ENCODE results near the gene CRYAB.
"Not testable (repeated sequence)": the region's sequence is repeated elsewhere in the genome, so short reads cannot be mapped to it uniquely, and the experiment has no call there.

The CRYAB gene

GRCh38 chr11:111933872-111934271 is 22.3 kb upstream of the CRYAB start:
- no peak overlapping the region for H3K4me2 ChIP-seq (ENCODE audit: low read length)
- no peak overlapping the region for H3K4me3 ChIP-seq (ENCODE audit: low read depth, low read length)
- no peak overlapping the region for H3K14ac ChIP-seq (ENCODE audit: low read length)
- no peak overlapping the region for H2AK5ac ChIP-seq (ENCODE audit: low read length)
- H3K27ac ChIP-seq (ENCODE audit: low read depth, low read length), result no peak overlapping the region
- H2BK12ac ChIP-seq (ENCODE audit: low read length), result no peak overlapping the region
- no peak overlapping the region for H2BK5ac ChIP-seq (ENCODE audit: low read depth, low read length, poor library complexity)
- no peak overlapping the region for H3K9ac ChIP-seq (ENCODE audit: low read length)
- no CpG with 5 or more reads among the region's 1 CpG for WGBS (ENCODE audit: extremely low coverage, insufficient coverage, insufficient read length)
- peaks cover 2% of the 10 kb centered on the region for H3K9me3 ChIP-seq (ENCODE audit: insufficient read depth, low read depth, low read length)
- H3K4ac ChIP-seq (ENCODE audit: low read depth, low read length), result no peak overlapping the region
- peaks cover 2% of the 10 kb centered on the region for H3K79me2 ChIP-seq (ENCODE audit: control insufficient read depth, insufficient read depth, low read length, poor library complexity)
- peak in 1 of 2 donors; percentile 50 for DNase-seq
- H3K18ac ChIP-seq (ENCODE audit: low read length), result no peak overlapping the region
- H3K23ac ChIP-seq (ENCODE audit: low read length), result no peak overlapping the region
- no peak overlapping the region for H4K91ac ChIP-seq (ENCODE audit: low read depth, low read length)
- H3K27me3 ChIP-seq (ENCODE audit: insufficient read depth, low read length), result no peaks in the 10 kb centered on the region
- H4K12ac ChIP-seq (ENCODE audit: low read depth, low read length), result no peak overlapping the region
- H2AFZ ChIP-seq (ENCODE audit: insufficient read depth, low read length, poor library complexity), result no peak overlapping the region
- no peak overlapping the region for H2BK120ac ChIP-seq (ENCODE audit: insufficient read depth, low read length, poor library complexity)
- no peak overlapping the region for H4K8ac ChIP-seq (ENCODE audit: low read depth, low read length)
- H3K4me1 ChIP-seq (ENCODE audit: control insufficient read depth in 1 of 2, insufficient read depth in 2 of 2, low read length in 2 of 2), result peaks cover 8 to 10% of the 10 kb centered on the region in 2 experiments
- H3K36me3 ChIP-seq (ENCODE audit: control insufficient read depth in 1 of 2, insufficient read depth in 2 of 2, low read length in 2 of 2), result no peaks in the 10 kb centered on the region
- H3K79me1 ChIP-seq (ENCODE audit: low read length), result peaks cover 2% of the 10 kb centered on the region

DNA sequence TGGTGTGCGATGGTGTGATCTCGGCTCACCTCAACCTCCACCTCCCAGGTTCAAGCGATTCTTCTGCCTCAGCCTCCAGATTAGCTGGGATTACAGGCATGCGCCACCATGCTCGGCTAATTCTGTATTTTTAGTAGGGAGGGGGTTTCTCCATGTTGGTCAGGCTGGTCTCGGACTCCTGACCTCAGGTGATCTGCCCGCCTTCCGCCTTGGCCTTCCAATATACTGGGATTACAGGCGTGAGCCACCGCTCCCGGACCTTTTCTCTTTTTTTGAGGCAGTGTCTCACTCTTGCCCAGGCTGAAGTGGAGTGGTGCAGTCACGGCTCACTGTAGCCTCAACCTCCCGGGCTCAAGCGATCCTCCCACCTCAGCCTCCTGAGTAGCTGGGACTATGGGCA is 21.6 kb upstream of the CRYAB start:
- H3K9me3 ChIP-seq (ENCODE audit: insufficient read depth, low read depth, low read length); H3K4me3 ChIP-seq (ENCODE audit: low read depth, low read length); H3K79me1 ChIP-seq (ENCODE audit: low read length); H4K12ac ChIP-seq (ENCODE audit: low read depth, low read length); H3K14ac ChIP-seq (ENCODE audit: low read length); H3K4me2 ChIP-seq (ENCODE audit: low read length); H3K23ac ChIP-seq (ENCODE audit: low read length); H3K18ac ChIP-seq (ENCODE audit: low read length); H4K91ac ChIP-seq (ENCODE audit: low read depth, low read length); H3K27ac ChIP-seq (ENCODE audit: low read depth, low read length); H2AFZ ChIP-seq (ENCODE audit: insufficient read depth, low read length, poor library complexity); H3K79me2 ChIP-seq (ENCODE audit: control insufficient read depth, insufficient read depth, low read length, poor library complexity); H3K4me1 ChIP-seq (ENCODE audit: control insufficient read depth in 1 of 2, insufficient read depth in 2 of 2, low read length in 2 of 2); H2BK120ac ChIP-seq (ENCODE audit: insufficient read depth, low read length, poor library complexity); H2BK12ac ChIP-seq (ENCODE audit: low read length); DNase-seq; H3K27me3 ChIP-seq (ENCODE audit: insufficient read depth, low read length); H3K4ac ChIP-seq (ENCODE audit: low read depth, low read length); H3K9ac ChIP-seq (ENCODE audit: low read length); H2BK5ac ChIP-seq (ENCODE audit: low read depth, low read length, poor library complexity); H4K8ac ChIP-seq (ENCODE audit: low read depth, low read length); H2AK5ac ChIP-seq (ENCODE audit: low read length); H3K36me3 ChIP-seq (ENCODE audit: control insufficient read depth in 1 of 2, insufficient read depth in 2 of 2, low read length in 2 of 2): not testable (repeated sequence)
- WGBS (ENCODE audit: extremely low coverage, insufficient coverage, insufficient read length), result no CpG with 5 or more reads among the region's 14 CpGs

GRCh38 chr11:111932611-111932950 is 21.0 kb upstream of the CRYAB start:
- no CpG with 5 or more reads among the region's 2 CpGs for whole genome bisulfite sequencing (ENCODE audit: extremely low coverage, insufficient coverage, insufficient read length)
- peaks cover 9% of the 10 kb centered on the region in 2 experiments for H3K4me1 ChIP-seq (ENCODE audit: control insufficient read depth in 1 of 2, insufficient read depth in 2 of 2, low read length in 2 of 2)
- no peak overlapping the region for H3K18ac ChIP-seq (ENCODE audit: low read length)
- no peak overlapping the region for H3K4ac ChIP-seq (ENCODE audit: low read depth, low read length)
- no peak overlapping the region for H3K27ac ChIP-seq (ENCODE audit: low read depth, low read length)
- peaks cover 2% of the 10 kb centered on the region for H3K79me1 ChIP-seq (ENCODE audit: low read length)
- no peak for DNase-seq
- no peak overlapping the region for H4K12ac ChIP-seq (ENCODE audit: low read depth, low read length)
- no peak overlapping the region for H2BK5ac ChIP-seq (ENCODE audit: low read depth, low read length, poor library complexity)
- no peak overlapping the region for H2AK5ac ChIP-seq (ENCODE audit: low read length)
- no peaks in the 10 kb centered on the region for H3K36me3 ChIP-seq (ENCODE audit: control insufficient read depth in 1 of 2, insufficient read depth in 2 of 2, low read length in 2 of 2)
- H2BK120ac ChIP-seq (ENCODE audit: insufficient read depth, low read length, poor library complexity), result no peak overlapping the region
- H3K4me3 ChIP-seq (ENCODE audit: low read depth, low read length), result no peak overlapping the region
- H2AFZ ChIP-seq (ENCODE audit: insufficient read depth, low read length, poor library complexity), result no peak overlapping the region
- H4K8ac ChIP-seq (ENCODE audit: low read depth, low read length), result no peak overlapping the region
- H2BK12ac ChIP-seq (ENCODE audit: low read length), result no peak overlapping the region
- no peak overlapping the region for H4K91ac ChIP-seq (ENCODE audit: low read depth, low read length)
- H3K4me2 ChIP-seq (ENCODE audit: low read length), result no peak overlapping the region
- H3K23ac ChIP-seq (ENCODE audit: low read length), result no peak overlapping the region
- H3K27me3 ChIP-seq (ENCODE audit: insufficient read depth, low read length), result no peaks in the 10 kb centered on the region
- no peak overlapping the region for H3K9ac ChIP-seq (ENCODE audit: low read length)
- peaks cover 2% of the 10 kb centered on the region for H3K79me2 ChIP-seq (ENCODE audit: control insufficient read depth, insufficient read depth, low read length, poor library complexity)
- peaks cover 2% of the 10 kb centered on the region for H3K9me3 ChIP-seq (ENCODE audit: insufficient read depth, low read depth, low read length)
- H3K14ac ChIP-seq (ENCODE audit: low read length), result no peak overlapping the region

DNA sequence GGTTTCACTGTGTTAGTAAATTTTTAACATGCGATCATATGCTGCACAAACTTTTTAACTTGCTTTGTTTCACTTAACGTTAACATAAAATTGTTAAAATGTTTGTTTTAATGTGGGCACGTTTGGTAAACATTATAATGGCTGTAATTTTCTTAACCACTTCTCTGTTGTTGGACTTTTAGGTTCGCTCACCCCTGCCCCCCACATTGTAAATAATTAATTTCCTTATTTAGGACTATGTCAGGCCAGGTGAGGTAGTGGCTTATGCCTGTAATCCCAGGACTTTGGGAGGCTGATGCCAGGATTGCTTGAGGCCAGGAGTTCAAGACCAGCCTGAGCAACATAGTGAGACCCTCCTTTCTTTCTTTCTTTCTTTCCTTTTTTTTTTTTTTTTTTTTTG is 18.9 kb upstream of the CRYAB start:
- H4K91ac ChIP-seq (ENCODE audit: low read depth, low read length), result no peak overlapping the region
- no peak overlapping the region for H3K18ac ChIP-seq (ENCODE audit: low read length)
- peaks cover 3% of the 10 kb centered on the region for H3K79me1 ChIP-seq (ENCODE audit: low read length)
- no peak overlapping the region for H3K4me3 ChIP-seq (ENCODE audit: low read depth, low read length)
- no peak overlapping the region for H3K23ac ChIP-seq (ENCODE audit: low read length)
- no peak overlapping the region for H2BK120ac ChIP-seq (ENCODE audit: insufficient read depth, low read length, poor library complexity)
- H3K14ac ChIP-seq (ENCODE audit: low read length), result no peak overlapping the region
- peaks cover 4% of the 10 kb centered on the region for H3K9me3 ChIP-seq (ENCODE audit: insufficient read depth, low read depth, low read length)
- no peak overlapping the region for H2AK5ac ChIP-seq (ENCODE audit: low read length)
- no peak overlapping the region for H3K9ac ChIP-seq (ENCODE audit: low read length)
- no peak for DNase-seq
- no CpG with 5 or more reads among the region's 4 CpGs for WGBS (ENCODE audit: extremely low coverage, insufficient coverage, insufficient read length)
- no peak overlapping the region for H2BK12ac ChIP-seq (ENCODE audit: low read length)
- no peak overlapping the region for H3K27ac ChIP-seq (ENCODE audit: low read depth, low read length)
- no peak overlapping the region for H4K12ac ChIP-seq (ENCODE audit: low read depth, low read length)
- peaks cover 12 to 16% of the 10 kb centered on the region in 2 experiments for H3K4me1 ChIP-seq (ENCODE audit: control insufficient read depth in 1 of 2, insufficient read depth in 2 of 2, low read length in 2 of 2)
- H2AFZ ChIP-seq (ENCODE audit: insufficient read depth, low read length, poor library complexity), result no peak overlapping the region
- H3K4me2 ChIP-seq (ENCODE audit: low read length), result no peak overlapping the region
- H3K79me2 ChIP-seq (ENCODE audit: control insufficient read depth, insufficient read depth, low read length, poor library complexity), result no peaks in the 10 kb centered on the region
- no peak overlapping the region for H3K4ac ChIP-seq (ENCODE audit: low read depth, low read length)
- H3K36me3 ChIP-seq (ENCODE audit: control insufficient read depth in 1 of 2, insufficient read depth in 2 of 2, low read length in 2 of 2), result no peaks in the 10 kb centered on the region
- H4K8ac ChIP-seq (ENCODE audit: low read depth, low read length), result no peak overlapping the region
- H3K27me3 ChIP-seq (ENCODE audit: insufficient read depth, low read length), result no peaks in the 10 kb centered on the region
- H2BK5ac ChIP-seq (ENCODE audit: low read depth, low read length, poor library complexity), result no peak overlapping the region

Measured in trophoblast cell (in vitro differentiated cells and primary cell).